HEK293T (cell line): ENCODE measurements around the gene CEP192.

Source experiments
- BHLHE40 ChIP-seq: fragments of 450-650 bp; IDR thresholded peaks from 2 replicates; pipeline ENCODE4 v1.6.1; 2016; ENCODE audit warnings: mild to moderate bottlenecking, moderate library complexity, borderline replicate concordance
- L3MBTL2 ChIP-seq: fragments of 450-650 bp; conservative IDR thresholded peaks from 2 replicates; pipeline ENCODE4 v1.6.1; 2016; ENCODE audit warnings: mild to moderate bottlenecking

- no peak for TF ChIP-seq BHLHE40
- TF ChIP-seq L3MBTL2, result no peak
These were observed 182.5 kb downstream of the CEP192 start for GRCh38 chr18:13173578-13174145.
